22Rv1 (cell line): Measurements from ENCODE around the gene MTA1.

Source experiments
- H3K27ac ChIP-seq: fragments of 450-650 bp; 2 replicates; pipeline ENCODE4 v1.5.1; 2017
- CTCF ChIP-seq: fragments of 450-650 bp; IDR thresholded peaks from 2 replicates; pipeline ENCODE4 v1.5.1; 2017; ENCODE audit warnings: mild to moderate bottlenecking
- ZFX ChIP-seq: fragments of 450-650 bp; IDR thresholded peaks from 2 replicates; pipeline ENCODE4 v1.6.1; 2017; ENCODE audit warnings: antibody characterized with exemption, borderline replicate concordance

MTA1 gene

GRCh38 chr14:105430565-105430964 is 10.9 kb downstream of the MTA1 start:
- H3K27ac ChIP-seq: no peak overlapping the region
- TF ChIP-seq CTCF (no peak), ZFX (no peak)

GRCh38 chr14:105431256-105431655 is 11.6 kb downstream of the MTA1 start:
- H3K27ac ChIP-seq: no peak overlapping the region
- TF ChIP-seq ZFX: no peak
- TF ChIP-seq CTCF: no peak

- H3K27ac ChIP-seq: no peak overlapping the region
- TF ChIP-seq ZFX (no peak), CTCF (no peak)
These were observed 13.0 kb downstream of the MTA1 start for GRCh38 chr14:105432657-105433056.

- no peak for TF ChIP-seq ZFX
- TF ChIP-seq CTCF: no peak
- no peak overlapping the region for H3K27ac ChIP-seq
These were observed 13.6 kb downstream of the MTA1 start for GRCh38 chr14:105433161-105433605.

- no peak overlapping the region for H3K27ac ChIP-seq
- TF ChIP-seq CTCF (no peak), ZFX (no peak)
These were observed 16.8 kb downstream of the MTA1 start for GRCh38 chr14:105436402-105436801.

- TF ChIP-seq ZFX (no peak), CTCF (no peak)
- H3K27ac ChIP-seq: no peak overlapping the region
These were observed 17.5 kb downstream of the MTA1 start for GRCh38 chr14:105436891-105437722.

- TF ChIP-seq CTCF: no peak
- TF ChIP-seq ZFX: no peak
- H3K27ac ChIP-seq: no peak overlapping the region
These were observed 18.3 kb downstream of the MTA1 start for GRCh38 chr14:105437723-105438500.
